GM12873 (cell line): Measurements from ENCODE around the gene C1orf116.

Experiments
- CTCF ChIP-seq: IDR thresholded peaks from 2 replicates; pipeline ENCODE4 v1.5.1; 2012; ENCODE audit warnings: low read depth, mild to moderate bottlenecking, moderate library complexity, low read length, control low read depth; ENCODE audit not compliant: insufficient read depth; ENCODE audit errors: missing control alignments

C1orf116 gene

GRCh38 chr1:206998816-206999215 is 33.7 kb downstream of the C1orf116 start:
- TF ChIP-seq CTCF, result no peak

- TF ChIP-seq CTCF, result no peak
These were observed 39.8 kb downstream of the C1orf116 start for GRCh38 chr1:206992790-206993189.

- no peak for TF ChIP-seq CTCF
These were observed 44.7 kb downstream of the C1orf116 start for GRCh38 chr1:206987873-206988272.

GRCh38 chr1:206986885-206987284 is 45.7 kb downstream of the C1orf116 start:
- no peak for TF ChIP-seq CTCF

- TF ChIP-seq CTCF, result no peak
These were observed 46.2 kb downstream of the C1orf116 start for GRCh38 chr1:206986402-206986801.

DNA sequence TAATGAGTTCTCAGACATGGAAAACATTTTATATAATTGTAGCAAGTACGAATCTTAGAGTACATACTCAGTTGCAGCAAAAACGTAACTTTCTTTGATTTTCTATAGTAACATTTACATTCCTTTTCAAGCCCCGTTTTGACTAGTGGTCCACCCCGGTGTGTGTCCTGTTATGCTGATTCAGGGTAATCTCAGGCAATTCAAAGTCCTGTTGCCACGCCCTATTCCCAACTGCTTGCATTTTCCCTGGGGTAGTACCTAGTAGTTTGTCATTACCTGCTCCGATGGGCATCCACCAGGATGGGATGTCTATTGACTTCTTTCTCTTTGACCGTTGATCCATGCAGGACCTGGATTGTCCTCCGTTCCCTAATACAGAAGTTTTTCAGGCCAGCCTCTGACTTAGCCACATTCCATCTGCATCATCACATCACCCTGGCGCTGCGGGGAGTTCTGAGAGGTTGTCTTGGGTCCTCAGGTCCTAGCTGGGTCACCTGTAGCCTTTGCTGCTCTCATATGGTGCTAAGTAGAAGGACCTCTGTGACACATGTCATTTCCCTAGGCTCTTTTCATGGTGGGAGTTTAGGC is 47.3 kb downstream of the C1orf116 start:
- no peak for TF ChIP-seq CTCF

- TF ChIP-seq CTCF, result peak; percentile 83
These were observed 50.3 kb downstream of the C1orf116 start for GRCh38 chr1:206982216-206982615.
